Right lobe of liver (tissue), 4 donors: ENCODE data around the gene FLVCR2.

Experiments
- POLR2A ChIP-seq: fragments of 450-650 bp; IDR thresholded peaks from one replicate; pipeline ENCODE4 v1.6.1; 2017; ENCODE audit warnings: antibody characterized with exemption, mild to moderate bottlenecking
- TF ChIP-seq, protein P1 (sequence below), 4 donors: fragments of 200-600 bp in 3 of 4; fragments of 450-650 bp in 1 of 4; IDR thresholded peaks; one replicate each; pipeline versions ENCODE4 v1.5.1 to v1.8.0; 2016 to 2022; ENCODE audit warnings: antibody characterized with exemption in 4 of 4, mild to moderate bottlenecking in 2 of 4
- donor health status: DM: no; HTN: no; CAD: no.
- donor health status: DM: no; HTN: no; CAD: no.
- donor health status: DM: no; HTN: yes; CAD: no.

DNA sequence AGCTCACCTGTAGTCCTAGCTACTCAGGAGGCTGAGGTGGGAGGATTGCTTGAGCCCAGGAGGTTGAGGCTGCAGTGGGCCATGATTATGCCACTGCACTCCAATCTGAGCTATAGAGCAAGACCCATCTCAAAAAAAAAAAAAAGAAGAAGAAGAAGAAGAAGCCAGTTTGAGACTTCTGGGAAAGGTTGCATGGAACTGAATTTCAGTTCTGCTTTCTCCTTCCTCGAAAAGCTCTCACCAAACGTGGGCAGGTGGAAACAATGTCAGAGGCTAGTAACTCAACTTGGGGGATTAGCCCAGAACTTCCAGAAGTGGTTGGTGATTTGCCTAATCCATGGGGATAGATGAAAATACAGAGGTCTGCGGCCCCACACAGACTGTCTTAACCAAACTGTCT, 18.7 kb downstream of the FLVCR2 start:
- no peak for TF ChIP-seq POLR2A
- TF ChIP-seq, protein P1, sequence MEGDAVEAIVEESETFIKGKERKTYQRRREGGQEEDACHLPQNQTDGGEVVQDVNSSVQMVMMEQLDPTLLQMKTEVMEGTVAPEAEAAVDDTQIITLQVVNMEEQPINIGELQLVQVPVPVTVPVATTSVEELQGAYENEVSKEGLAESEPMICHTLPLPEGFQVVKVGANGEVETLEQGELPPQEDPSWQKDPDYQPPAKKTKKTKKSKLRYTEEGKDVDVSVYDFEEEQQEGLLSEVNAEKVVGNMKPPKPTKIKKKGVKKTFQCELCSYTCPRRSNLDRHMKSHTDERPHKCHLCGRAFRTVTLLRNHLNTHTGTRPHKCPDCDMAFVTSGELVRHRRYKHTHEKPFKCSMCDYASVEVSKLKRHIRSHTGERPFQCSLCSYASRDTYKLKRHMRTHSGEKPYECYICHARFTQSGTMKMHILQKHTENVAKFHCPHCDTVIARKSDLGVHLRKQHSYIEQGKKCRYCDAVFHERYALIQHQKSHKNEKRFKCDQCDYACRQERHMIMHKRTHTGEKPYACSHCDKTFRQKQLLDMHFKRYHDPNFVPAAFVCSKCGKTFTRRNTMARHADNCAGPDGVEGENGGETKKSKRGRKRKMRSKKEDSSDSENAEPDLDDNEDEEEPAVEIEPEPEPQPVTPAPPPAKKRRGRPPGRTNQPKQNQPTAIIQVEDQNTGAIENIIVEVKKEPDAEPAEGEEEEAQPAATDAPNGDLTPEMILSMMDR (IDR thresholded peaks at IDR 0.05), result no peak
